Stimulated activated CD4-positive, alpha-beta T cell treated with anti-CD3 and anti-CD28 coated beads, TNF-alpha, amount 100 ng/mL, for 24 hours (primary cell): ENCODE measurements around the gene ZNF609.

Source experiments
- DNase-seq, 3 experiments: peaks; one replicate each; pipeline ENCODE4 v3.0.0-alpha.2; 2020; ENCODE audit warnings: low read depth in 3 of 3

Gene ZNF609

GRCh38 chr15:64502151-64502550 lies 41.8 kb downstream of the ZNF609 start:
- DNase-seq, result no peak

- no peak for DNase-seq
Measured at GRCh38 chr15:64502551-64502950, 42.2 kb downstream of the ZNF609 start.

- no peak for DNase-seq
Measured at GRCh38 chr15:64503197-64503596, 42.8 kb downstream of the ZNF609 start.

GRCh38 chr15:64503640-64504039 lies 43.3 kb downstream of the ZNF609 start:
- DNase-seq, result no peak

GRCh38 chr15:64507293-64507802 lies 47.0 kb downstream of the ZNF609 start:
- peak; percentile 20 to 35 (median 24) for DNase-seq

GRCh38 chr15:64507845-64508244 lies 47.5 kb downstream of the ZNF609 start:
- DNase-seq, result no peak

GRCh38 chr15:64513823-64514222 lies 53.4 kb downstream of the ZNF609 start:
- DNase-seq, result no peak

- no peak for DNase-seq
Measured at GRCh38 chr15:64515196-64515595, 54.8 kb downstream of the ZNF609 start.

- no peak for DNase-seq
Measured at GRCh38 chr15:64515825-64516224, 55.4 kb downstream of the ZNF609 start.

GRCh38 chr15:64519897-64520296 lies 59.5 kb downstream of the ZNF609 start:
- DNase-seq, result no peak

- DNase-seq, result no peak
Measured at GRCh38 chr15:64521201-64521600, 60.8 kb downstream of the ZNF609 start.

- no peak for DNase-seq
Measured at GRCh38 chr15:64521726-64522164, 61.4 kb downstream of the ZNF609 start.

- DNase-seq, result no peak
Measured at GRCh38 chr15:64522226-64522823, 61.9 kb downstream of the ZNF609 start.

- no peak for DNase-seq
Measured at GRCh38 chr15:64523240-64523639, 62.9 kb downstream of the ZNF609 start.

GRCh38 chr15:64524778-64525177 lies 64.4 kb downstream of the ZNF609 start:
- no peak for DNase-seq

GRCh38 chr15:64525828-64526530 lies 65.6 kb downstream of the ZNF609 start:
- DNase-seq, result no peak

- no peak for DNase-seq
Measured at GRCh38 chr15:64527263-64527984, 67.0 kb downstream of the ZNF609 start.

- DNase-seq, result no peak
Measured at GRCh38 chr15:64528871-64529270, 68.5 kb downstream of the ZNF609 start.

GRCh38 chr15:64530472-64530871 lies 70.1 kb downstream of the ZNF609 start:
- DNase-seq, result no peak

- no peak for DNase-seq
Measured at GRCh38 chr15:64530918-64531317, 70.5 kb downstream of the ZNF609 start.

GRCh38 chr15:64532521-64533315 lies 72.3 kb downstream of the ZNF609 start:
- peak in 1 of 3 experiments; percentile 20 for DNase-seq
